Pulmonary artery endothelial cell (primary cell): ENCODE measurements around the gene ENAH. TPM values are rescaled to one million over a fixed set of nuclear protein-coding genes. Genes with fewer than 3 reads are reported as not detected.
"Not testable (repeated sequence)": the region's sequence is repeated elsewhere in the genome, so short reads cannot be mapped to it uniquely, and the experiment has no call there.

Experiments
- DNase-seq: peaks from one replicate; pipeline ENCODE4 v3.0.0-alpha.2; 2011; ENCODE audit warnings: low read depth, low spot score
- total RNA-seq: library from RNA; depleted of rRNA; stranded (reverse); fragments of >200 nt; gene quantifications from 2 replicates; pipeline ENCODE4 v1.2.3, GENCODE V29; 2014

The ENAH gene
- 46.0 and 69.0 TPM in 2 replicates for total RNA-seq

DNA sequence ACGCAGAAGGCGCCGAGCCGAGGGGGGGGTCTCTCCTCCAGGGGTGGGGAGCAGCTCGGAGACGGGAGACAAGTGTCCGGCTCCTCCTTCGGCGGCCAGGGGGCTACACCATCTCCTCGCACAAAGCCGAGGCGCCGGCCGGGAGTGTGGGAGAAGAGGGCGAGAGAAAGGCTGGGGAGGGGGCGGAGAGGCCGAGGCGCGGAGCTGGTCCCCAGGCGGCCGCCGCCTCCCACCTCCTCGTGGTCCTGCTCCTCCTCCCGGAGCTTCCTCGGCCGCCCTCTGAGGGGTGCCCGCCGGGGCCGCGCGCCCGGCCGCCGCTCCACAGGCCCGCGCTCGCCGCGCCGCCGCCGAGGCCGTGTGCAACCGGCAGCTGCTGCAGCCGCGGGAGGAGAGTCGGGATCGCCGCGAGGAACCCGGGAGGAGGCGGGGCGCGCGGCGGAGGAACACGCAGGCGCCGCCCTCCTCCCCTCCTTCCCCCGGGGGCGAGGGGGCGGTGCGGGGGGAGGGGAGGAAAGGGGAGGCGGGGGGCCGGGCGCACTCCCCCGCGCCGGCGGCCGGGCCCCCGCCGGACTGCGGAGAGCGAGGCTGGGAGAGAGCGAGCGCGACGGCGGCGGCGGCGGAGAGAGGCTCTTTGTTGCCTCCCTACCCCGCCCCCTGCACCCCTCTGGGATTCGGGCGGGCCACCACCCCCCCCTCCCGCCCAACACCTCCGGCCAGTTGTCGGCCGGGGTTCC, at the start of gene ENAH:
ENAH (minus strand) TSS at position 395 of the 734 bp plus-strand sequence. CDS start 433 bp downstream, outside the sequence.
- no peak for DNase-seq

DNA sequence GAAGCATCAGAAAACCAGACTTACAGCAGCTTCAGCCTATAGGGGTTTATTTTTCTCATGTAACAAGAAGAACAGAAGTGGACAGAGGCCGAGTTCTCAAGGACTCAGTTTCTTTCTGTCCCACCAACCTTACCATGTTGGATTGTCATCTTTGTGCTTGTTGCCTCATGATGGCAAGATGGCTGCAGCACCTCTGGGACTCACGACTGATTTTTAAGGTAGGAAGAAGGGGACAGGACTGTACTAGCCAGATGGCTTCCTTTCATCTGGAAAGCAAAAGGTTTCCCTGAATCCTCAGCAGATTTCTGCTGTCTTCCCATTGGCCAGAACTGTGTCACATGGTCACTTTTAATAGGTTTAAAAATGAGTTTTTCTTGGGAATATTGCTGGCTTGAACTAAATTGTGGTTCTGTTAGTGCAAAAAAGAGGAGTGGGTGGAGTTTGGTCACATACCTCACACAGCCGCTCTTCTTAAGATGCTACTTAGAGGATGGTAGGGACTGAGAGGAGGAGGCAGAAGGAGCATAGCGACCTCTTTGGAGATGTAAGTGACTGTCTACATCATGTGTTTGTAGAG, 48.1 kb upstream of the ENAH start:
- DNase-seq, result no peak

DNA sequence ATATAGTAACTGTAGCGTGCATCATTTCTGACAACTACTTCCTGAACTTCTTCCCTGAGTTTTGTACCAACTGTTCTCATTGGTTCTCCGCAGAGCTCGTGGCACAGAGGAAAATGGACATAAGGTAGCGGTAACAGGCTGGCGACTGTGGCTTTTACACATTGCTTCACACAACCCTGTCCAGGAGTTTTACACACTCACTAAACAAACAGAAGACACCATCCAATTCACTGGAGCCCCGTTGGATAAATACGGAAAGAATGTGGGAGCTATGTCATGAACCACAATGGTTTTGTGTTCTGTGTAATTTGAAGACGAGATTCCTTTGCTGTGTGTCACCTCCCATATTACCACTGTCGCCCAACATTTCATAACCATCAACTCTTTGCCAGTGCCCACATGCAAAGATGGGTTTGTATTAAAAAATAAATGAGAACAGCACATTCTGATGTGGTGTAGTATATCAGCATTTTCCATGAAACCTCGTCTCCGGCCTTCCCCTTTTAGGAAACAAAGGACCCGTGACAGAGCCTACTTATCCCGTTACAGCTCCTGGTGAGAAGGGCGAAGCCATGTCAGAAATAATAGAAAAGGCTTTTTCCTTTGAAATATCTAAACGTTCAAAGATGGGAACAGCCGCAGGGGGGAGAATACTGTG, 47.4 kb upstream of the ENAH start:
- DNase-seq, result peak; percentile 27

DNA sequence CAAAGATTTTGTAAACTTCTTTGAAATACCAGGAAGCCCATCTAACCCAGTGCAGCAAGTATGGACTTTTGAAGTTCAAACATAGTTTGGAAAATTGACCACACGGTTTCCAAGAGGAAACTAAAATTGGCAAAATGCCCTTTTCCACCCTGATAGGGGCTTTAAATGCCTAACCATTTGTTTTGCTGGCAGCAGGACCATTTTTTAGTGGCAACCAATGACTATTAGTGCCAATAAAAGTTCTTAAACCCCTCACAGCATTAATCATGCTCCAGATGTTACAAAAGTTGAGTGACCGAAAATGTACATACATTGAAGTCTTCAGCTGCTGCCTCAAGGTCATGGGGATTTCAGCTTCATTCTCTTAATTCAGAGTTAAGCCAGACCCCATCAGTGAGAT, 46.4 kb upstream of the ENAH start:
- DNase-seq, result no peak

DNA sequence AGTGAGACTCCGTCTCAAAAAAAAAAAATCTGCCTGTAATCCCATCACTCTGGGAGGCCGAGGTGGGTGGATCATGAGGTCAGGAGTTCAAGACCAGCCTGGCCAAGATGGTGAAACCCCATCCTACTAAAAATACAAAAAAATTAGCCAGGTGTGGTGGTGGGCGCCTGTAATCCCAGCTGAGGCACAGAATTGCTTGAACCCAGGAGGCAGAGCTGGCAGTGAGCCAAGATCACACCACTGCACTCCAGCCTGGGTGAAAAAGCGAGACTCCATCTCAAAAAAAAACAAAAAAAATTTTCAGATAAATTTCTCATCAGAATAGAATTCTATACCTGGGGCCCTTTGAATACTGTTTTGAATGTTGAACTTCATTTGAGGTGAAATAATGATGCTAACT, 45.3 kb upstream of the ENAH start:
- not testable (repeated sequence) for DNase-seq

DNA sequence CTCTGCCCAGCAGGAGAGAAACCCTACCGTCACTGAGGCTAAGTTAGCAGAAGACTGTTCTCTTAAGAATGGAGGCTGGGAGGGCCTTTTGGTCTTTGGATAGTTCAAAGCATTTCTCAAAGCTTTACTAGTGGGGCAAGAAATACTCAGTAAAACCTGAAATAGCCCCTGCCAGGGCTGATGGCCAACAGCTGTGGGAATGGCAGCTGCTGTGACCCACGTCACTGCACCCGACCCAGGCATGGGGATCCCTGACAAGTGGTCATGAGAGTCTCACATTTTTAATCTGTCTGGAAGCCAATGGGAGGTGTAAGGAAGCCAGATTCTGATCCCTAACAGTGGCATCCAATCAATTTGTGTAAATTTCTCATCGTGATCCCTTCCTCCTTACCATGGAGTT, 44.5 kb upstream of the ENAH start:
- no peak for DNase-seq

DNA sequence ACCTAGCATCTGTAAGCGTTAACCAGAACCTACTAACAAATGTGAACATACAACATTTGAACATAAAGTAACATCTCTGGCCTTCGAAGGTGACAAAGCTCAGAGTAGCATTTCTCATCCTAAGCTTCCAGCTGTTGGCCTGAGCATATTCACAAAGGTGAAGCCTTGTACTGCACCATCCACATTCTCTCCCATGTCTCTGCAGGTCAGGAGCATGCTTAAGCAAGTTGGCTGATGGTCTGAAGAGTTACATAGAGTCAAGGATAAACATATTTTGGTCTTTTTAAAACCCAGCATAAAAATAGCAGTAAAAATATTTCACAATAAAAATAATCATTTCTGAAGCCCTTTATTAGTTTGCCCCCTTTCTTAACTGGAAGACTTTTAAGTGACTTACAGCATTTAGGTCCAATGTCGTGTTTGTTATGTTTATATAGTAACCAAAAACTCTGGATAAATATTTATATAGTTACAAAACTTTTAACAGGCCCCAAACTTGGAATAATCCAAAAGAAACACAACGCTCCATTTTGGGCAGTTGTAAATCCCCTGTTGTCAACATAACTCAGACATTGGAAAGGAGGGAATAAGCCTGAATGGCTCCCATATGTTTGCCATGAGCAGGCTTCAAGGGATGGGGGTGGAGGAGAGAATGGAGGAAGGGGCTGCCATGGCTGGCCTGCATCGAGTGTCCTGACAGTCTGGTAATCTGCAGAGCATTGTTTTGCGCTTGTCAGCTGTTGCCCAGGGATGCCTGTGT, 42.8 kb upstream of the ENAH start:
- DNase-seq, result no peak

DNA sequence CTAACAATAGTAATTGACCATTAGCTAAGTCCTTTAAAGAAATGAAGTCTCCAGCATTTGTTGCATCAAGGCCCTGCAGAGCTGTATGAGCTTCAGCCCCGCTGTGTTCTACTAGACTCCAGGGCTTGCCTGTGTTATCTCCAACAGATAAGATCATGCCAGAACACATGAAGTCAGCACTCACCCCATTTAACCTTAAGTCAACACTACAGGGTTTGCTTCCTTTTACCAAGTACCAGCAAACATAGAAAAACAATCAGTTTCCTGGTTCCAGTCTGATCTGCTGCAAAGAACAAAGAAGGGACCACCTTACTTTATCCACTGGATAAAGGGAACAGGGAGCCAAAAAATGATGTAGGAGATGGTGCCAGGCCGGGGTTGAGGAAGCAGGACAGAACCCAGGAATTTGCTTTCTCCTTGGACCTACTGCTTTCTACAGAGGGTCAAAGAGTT, 41.3 kb upstream of the ENAH start:
- DNase-seq, result peak; percentile 78

DNA sequence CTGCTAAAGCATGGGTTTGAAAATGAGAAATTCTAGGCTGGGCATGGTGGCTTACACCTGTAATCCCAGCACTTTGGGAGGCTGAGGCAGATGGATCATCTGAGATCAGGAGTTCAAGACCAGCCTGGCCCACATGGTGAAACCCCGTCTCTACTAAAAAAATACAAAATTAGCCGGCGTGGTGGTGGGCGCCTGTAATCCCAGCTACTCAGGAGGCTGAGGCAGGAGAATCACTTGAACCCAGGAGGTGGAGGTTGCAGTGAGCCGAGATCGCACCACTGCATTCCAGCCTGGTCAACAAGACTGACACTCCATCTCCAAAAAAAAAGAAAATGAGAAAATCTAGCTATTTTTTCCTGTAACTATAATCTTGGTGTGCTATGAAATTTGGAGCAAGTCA, 40.8 kb upstream of the ENAH start:
- not testable (repeated sequence) for DNase-seq

DNA sequence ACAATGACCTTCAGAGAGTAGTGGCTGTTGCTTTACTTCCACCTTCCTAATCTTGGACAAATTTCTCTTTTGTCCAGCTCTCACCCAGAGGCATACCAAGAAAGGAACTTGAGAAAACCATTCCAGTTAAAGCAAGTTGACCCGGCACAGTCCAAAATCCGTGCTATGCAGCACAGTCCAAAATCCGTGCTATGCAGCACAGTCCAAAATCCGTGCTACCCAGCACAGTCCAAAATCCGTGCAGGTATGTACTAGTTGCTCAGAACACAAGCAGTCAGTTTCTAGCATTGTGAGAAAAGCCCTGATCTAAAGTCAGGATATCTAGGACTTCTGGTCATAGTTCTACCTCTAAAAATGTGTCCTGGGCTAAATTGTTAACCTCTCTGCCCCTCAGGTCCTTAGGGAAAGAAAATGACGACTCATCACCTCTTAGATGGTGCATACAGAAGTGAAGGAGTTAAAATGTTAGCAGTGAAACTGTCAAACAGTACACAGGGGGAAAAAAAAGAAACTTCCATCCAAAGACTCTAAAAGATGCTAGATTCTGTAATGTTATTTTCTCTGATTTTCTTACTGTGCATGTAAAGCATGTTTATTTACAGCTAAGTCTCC, 40.3 kb upstream of the ENAH start:
- no peak for DNase-seq

DNA sequence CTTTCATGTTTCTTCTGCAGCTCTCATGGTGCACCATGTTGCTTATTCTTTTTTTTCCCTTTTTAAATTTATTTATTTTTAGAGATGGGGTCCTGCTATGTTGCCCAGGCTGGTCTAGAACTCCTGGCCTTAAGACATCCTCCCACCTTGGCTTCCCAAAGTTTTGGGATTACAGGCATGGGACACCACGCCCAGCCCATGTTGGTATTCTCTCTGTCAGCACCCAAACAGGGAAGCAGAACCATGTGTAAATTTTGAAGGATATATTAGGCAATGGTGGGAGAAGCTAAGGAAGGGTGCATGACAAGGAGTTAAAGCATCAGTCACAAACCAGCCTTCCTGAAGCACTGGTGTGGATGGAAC, 39.6 kb upstream of the ENAH start:
- no peak for DNase-seq

DNA sequence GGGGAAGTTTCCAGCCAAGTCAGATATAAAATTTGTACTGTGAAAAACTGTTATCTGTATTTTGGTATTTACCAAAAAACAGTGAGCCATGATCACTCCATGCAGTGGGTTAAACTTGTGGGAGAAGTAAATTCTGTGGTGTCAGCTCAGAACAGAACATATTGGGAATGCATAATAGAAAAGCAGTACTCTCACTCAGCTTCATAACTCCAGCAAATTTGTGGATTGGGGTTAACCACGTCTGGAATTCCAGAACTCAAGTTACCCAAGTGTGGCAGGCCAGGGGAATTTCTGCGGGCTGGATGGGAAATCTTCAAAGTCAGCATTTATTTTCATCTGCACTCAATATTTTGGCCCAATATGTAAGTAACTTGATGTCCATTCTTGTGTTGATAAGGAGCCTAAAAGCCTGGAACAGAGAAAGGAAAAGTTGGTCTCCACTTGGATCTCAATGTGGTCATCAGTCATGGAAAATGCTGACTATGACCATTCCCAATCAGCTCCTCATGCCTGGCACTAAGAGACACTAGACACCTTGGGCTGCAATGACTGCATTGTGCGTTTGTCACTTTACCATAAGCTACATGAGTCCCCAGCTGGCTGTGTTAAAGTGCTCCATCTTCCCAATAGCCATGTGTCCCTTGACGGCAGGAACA, 39.1 kb upstream of the ENAH start:
- no peak for DNase-seq

DNA sequence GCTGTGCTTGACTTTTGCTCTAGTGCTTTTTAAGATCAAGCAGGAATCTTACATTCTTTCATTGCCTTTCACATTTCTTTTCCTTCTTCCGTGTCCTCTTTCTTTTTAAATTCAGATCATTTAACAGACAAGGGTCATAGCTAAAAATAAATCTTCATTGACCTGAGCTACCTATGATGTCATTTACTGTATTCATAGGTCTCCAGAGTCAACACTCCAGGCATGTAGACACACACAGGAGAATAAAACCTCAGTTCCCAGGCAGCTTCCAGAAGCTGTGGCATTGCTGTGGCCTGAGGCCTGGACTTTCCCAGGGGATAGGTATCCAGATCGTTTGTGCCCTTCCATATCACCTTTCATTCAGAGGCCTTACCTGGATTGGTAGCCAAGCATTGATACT, 38.5 kb upstream of the ENAH start:
- no peak for DNase-seq

DNA sequence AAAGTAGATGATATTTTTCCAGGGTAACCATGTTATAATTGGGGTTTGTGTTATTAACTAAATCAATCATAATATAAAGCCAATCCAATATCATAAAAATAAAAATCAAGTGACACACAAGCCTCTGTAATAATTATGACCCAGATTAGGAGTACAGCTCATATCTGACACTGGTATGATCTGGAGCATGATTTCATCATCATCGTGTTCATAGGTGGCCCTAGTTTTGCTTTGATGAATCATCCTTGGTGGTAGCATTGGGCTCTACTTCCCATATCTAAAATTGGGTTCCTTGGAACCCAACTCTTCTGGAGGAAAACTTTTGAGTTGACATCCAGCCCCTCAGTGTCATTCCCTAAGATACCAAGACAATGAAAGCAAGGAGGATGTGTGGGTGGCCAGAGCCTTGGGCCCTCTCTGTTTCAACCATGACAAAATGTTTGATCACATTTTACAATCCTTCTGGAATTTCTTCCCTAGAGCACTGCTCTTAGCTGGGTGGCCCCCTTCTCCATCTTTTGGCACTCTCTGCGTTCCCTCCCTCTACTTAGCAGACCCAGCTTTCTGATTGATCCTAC, 37.0 kb upstream of the ENAH start:
- DNase-seq, result no peak

DNA sequence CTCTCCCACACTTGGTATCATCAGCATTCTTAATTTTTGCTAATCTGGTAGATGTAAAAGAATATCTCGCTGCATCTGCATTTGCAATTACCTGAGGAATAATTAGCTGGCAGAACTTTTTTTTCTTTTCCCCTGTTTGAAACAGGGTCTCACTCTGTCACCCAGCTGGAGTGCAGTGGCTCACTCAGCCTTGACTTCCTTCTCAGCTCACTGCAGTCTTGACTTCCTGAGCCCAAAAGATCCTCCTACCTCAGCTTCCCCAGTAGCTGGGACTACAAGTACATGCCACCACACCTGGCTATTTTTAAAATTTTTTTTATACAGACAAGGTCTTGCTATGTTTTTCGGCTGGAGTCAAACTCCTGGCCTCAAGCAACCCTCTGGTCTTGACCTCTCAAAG, 35.4 kb upstream of the ENAH start:
- no peak for DNase-seq

DNA sequence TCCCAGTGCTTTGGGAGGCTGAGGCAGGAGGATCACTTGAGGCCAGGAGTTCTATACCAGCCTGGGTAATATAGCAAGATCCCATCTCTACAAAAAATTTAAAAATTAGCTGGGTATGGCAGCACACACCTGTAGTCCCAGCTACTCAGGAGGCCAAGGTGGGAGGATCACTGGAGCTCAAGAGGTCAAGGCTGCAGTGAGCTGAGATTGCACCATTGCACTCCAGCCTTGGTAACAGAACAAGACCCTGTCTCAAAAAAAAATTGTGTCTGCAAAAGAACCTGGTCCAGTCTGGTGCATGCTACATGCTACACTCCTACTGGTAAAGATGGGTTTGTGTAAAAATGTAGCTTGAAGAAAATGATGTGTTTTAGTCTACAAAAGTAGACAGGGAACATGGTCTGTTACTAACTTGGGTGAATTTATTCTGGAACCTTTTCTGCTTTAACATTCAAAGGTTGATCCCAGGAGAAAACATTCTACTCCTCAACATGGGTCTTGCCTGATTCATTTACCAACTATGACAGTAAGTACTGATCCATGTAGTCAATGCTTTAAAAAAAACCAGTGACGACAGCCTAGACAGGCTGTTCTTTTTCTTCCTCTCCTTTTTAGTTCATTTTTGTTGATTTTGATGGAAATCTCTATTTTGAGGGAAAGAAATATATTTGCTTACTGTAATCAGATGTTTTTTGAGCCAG, 32.7 kb upstream of the ENAH start:
- no peak for DNase-seq

DNA sequence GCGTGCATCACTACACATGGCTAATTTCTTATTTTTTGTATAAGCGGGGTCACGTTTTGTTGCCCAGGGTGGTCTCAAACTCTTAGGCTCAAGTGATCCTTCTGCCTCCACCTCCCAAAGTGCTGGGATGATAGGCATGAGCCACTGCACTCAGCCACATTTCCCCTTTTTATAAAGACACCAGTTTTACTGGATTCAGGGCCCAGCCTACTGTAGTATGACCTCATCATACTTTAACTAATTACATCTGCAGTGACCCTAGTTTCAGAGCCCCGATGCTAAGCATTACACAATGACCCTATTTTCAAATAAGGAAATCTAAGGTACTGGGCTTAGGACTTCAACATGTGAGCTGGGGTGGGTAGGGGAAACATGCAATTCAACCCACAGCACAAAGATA, 31.8 kb upstream of the ENAH start:
- DNase-seq, result no peak

DNA sequence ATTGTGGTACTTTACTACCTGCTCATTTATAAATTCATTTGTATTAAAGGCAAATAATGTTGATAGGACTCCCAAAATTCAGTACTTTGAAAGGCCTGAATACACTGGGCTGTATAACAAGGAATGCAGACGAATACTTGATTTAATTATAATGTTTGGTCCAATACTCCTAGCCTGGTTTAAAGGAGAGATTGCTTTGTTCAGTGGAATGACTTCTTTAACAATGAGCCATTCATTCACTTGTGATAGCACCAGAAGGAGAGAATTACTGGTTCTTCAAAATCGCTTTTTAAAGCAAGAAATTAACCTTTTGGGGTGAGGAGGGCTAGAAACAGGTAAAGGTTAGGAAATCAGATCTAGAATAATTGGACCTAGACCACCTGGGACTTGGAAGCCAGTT, 28.3 kb upstream of the ENAH start:
- DNase-seq, result no peak

DNA sequence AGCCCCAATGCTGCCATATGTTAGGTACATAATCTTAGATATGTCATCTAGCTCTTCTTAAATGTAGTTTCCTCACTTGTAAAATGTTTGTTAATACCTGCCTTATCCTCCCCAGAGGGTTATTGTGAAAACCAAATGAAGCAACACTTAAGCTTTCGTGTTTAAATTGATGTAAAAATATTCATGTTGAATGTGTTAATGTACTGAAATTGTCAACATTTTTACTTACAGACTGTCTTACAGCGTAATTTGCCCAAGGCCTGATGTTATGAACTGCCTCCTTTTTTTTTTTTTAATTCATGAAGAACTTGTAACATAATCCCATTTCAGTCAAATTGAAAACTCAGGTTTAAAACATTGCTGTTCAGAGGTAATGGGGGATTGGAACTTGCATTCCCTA, 25.6 kb upstream of the ENAH start:
- no peak for DNase-seq
